IMR-90 (cell line): ENCODE measurements around the gene PHACTR3.

Experiments
- BHLHE40 ChIP-seq: fragments of 150-350 bp; IDR thresholded peaks from 2 replicates; pipeline ENCODE4 v1.6.1; 2016; ENCODE audit warnings: mild to moderate bottlenecking, low read depth, low read length
- CEBPB ChIP-seq: IDR thresholded peaks from 2 replicates; pipeline ENCODE4 v1.6.1; 2012; ENCODE audit warnings: low read depth, low read length, improper control_type of control experiment
- CHD1 ChIP-seq: IDR thresholded peaks from 2 replicates; pipeline ENCODE4 v1.6.1; 2012; ENCODE audit warnings: low read depth, low read length, improper control_type of control experiment
- CTCF ChIP-seq: conservative IDR thresholded peaks from 2 replicates; pipeline ENCODE4 v1.5.1; 2012; ENCODE audit warnings: mild to moderate bottlenecking, low read depth, low read length, improper control_type of control experiment
- MAFK ChIP-seq: IDR thresholded peaks from 2 replicates; pipeline ENCODE4 v1.6.1; 2012; ENCODE audit warnings: low read depth, low read length, improper control_type of control experiment
- MAZ ChIP-seq: IDR thresholded peaks from 2 replicates; pipeline ENCODE4 v1.6.1; 2012; ENCODE audit warnings: low read depth, mild to moderate bottlenecking, low read length, improper control_type of control experiment, moderate library complexity, borderline replicate concordance
- MXI1 ChIP-seq: IDR thresholded peaks from 2 replicates; pipeline ENCODE4 v1.6.1; 2012; ENCODE audit warnings: low read depth, mild to moderate bottlenecking, low read length, moderate library complexity, borderline replicate concordance
- NFE2L2 ChIP-seq: fragments of 150-350 bp; IDR thresholded peaks from 2 replicates; pipeline ENCODE4 v1.6.1; 2016; ENCODE audit warnings: low read depth, mild to moderate bottlenecking, low read length
- POLR2A ChIP-seq: IDR thresholded peaks from 2 replicates; pipeline ENCODE4 v1.6.1; 2012; ENCODE audit warnings: mild to moderate bottlenecking, low read depth, low read length
- RAD21 ChIP-seq: IDR thresholded peaks from 2 replicates; pipeline ENCODE4 v1.6.1; 2012; ENCODE audit warnings: low read length, improper control_type of control experiment
- RCOR1 ChIP-seq: IDR thresholded peaks from 2 replicates; pipeline ENCODE4 v1.6.1; 2012; ENCODE audit warnings: mild to moderate bottlenecking, low read length, improper control_type of control experiment; ENCODE audit not compliant: insufficient replicate concordance
- RFX5 ChIP-seq: IDR thresholded peaks from 2 replicates; pipeline ENCODE4 v1.8.0; 2012; ENCODE audit warnings: low read depth, mild to moderate bottlenecking, low read length, moderate library complexity
- SMC3 ChIP-seq: fragments of 150-350 bp; IDR thresholded peaks from 2 replicates; pipeline ENCODE4 v1.6.1; 2016; ENCODE audit warnings: low read depth, mild to moderate bottlenecking, antibody characterized with exemption, low read length, moderate library complexity
- TF ChIP-seq, protein P1 (sequence below): fragments of 150-350 bp; IDR thresholded peaks from 2 replicates; pipeline ENCODE4 v1.6.1; 2017; ENCODE audit warnings: mild to moderate bottlenecking, antibody characterized with exemption, low read length, low read depth

DNA sequence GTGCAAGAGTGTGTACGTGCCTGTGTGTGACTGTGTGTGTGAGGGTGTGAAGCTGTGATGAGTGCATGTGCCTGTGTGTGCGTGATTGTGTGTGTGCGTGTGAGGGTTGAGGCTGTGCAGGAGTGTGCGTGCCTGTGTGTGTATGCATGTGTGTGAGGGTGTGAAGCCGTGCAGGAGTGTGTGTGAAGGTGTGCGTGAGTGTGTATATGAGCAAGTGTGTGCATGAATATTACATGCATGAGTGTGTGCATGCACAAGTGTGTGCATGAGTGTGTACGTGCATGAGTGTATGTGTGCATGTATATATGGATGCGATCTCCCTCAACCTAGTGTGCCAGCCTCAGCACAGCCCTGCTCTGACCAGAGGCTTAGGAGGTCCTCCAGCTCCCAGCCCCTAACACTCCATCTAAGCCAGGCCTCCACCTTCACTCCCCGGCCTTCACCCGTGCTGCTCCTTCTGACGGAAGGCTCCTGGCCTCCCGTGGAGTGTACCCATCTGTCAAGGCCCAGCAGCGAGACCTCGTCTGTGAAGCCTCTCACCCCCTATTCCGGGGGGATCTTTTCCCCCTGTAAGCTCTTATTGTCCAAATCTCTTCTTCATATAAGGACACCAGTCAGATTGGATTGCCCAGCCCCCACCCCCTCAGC lies 19.9 kb upstream of the PHACTR3 start:
- TF ChIP-seq CTCF: no peak
- no peak for TF ChIP-seq CEBPB
- TF ChIP-seq MAFK: no peak
- no peak for TF ChIP-seq RCOR1
- no peak for TF ChIP-seq SMC3
- TF ChIP-seq MAZ: no peak
- TF ChIP-seq POLR2A: no peak
- TF ChIP-seq, protein P1, sequence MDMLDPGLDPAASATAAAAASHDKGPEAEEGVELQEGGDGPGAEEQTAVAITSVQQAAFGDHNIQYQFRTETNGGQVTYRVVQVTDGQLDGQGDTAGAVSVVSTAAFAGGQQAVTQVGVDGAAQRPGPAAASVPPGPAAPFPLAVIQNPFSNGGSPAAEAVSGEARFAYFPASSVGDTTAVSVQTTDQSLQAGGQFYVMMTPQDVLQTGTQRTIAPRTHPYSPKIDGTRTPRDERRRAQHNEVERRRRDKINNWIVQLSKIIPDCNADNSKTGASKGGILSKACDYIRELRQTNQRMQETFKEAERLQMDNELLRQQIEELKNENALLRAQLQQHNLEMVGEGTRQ: no peak
- TF ChIP-seq RAD21: no peak
- TF ChIP-seq MXI1: no peak
- no peak for TF ChIP-seq RFX5
- no peak for TF ChIP-seq BHLHE40
- TF ChIP-seq CHD1: no peak
- no peak for TF ChIP-seq NFE2L2
